GM12878 (cell line): ENCODE data around the gene USP15. TPM values are rescaled to one million over a fixed set of nuclear protein-coding genes. Genes with fewer than 3 reads are reported as not detected.

Experiments used
- CREB1 ChIP-seq: IDR thresholded peaks from 2 replicates; pipeline ENCODE4 v1.6.1; 2012; ENCODE audit warnings: low read depth, mild to moderate bottlenecking, inconsistent platforms
- IRF5 ChIP-seq: fragments of 450-650 bp; IDR thresholded peaks from 2 replicates; pipeline ENCODE4 v1.6.1; 2017; ENCODE audit warnings: borderline replicate concordance
- KDM1A ChIP-seq: fragments of 200-600 bp; sonication (generic); IDR thresholded peaks from 2 replicates; pipeline ENCODE4 v1.6.1; 2016; ENCODE audit warnings: borderline replicate concordance
- MYC ChIP-seq: IDR thresholded peaks from 2 replicates; pipeline ENCODE4 v1.6.1; 2011; ENCODE audit warnings: mild to moderate bottlenecking, low read length, moderate library complexity, inconsistent platforms; ENCODE audit not compliant: insufficient read depth, insufficient replicate concordance, insufficient read length, severe bottlenecking
- NFYB ChIP-seq: IDR thresholded peaks from 2 replicates; pipeline ENCODE4 v1.6.1; 2011; ENCODE audit warnings: low read depth, mild to moderate bottlenecking, low read length, improper control_type of control experiment, moderate library complexity; ENCODE audit not compliant: insufficient read depth
- PKNOX1 ChIP-seq: fragments of 450-650 bp; IDR thresholded peaks from 2 replicates; pipeline ENCODE4 v1.6.1; 2016; ENCODE audit warnings: mild to moderate bottlenecking
- POLR2AphosphoS2 ChIP-seq: IDR thresholded peaks from 2 replicates; pipeline ENCODE4 v1.6.1; 2011; ENCODE audit warnings: low read depth, mild to moderate bottlenecking, low read length, improper control_type of control experiment, moderate library complexity
- ZNF687 ChIP-seq: fragments of 450-650 bp; IDR thresholded peaks from 2 replicates; pipeline ENCODE4 v1.6.1; 2017; ENCODE audit warnings: mild to moderate bottlenecking, moderate library complexity
- polyA plus RNA-seq, 11 experiments: library from polyadenylated mRNA; depleted of rRNA in 4 of 11; unstranded in 6 of 11; stranded (reverse) in 5 of 11; fragments of >200 nt; fragmentation: Nextera tagmentation in 4 of 11; fragmentation: Illumina TruSeq in 1 of 11; extraction: Ambion mirVana in 4 of 11; extraction: Trizol in 1 of 11; gene quantifications; 1 replicate in 1 of 11; 2 replicates in 10 of 11; pipeline versions ENCODE4 v1.2.1 to v1.2.3, GENCODE V29; 2011 to 2016; ENCODE audit warnings: inconsistent platforms in 2 of 11, missing spikeins in 2 of 11, low read depth in 1 of 11
- total RNA-seq, 4 experiments: library from RNA; depleted of rRNA in 3 of 4; stranded (reverse); fragments of >200 nt in 3 of 4; fragmentation: Illumina TruSeq in 1 of 4; extraction: Trizol in 1 of 4; gene quantifications; 2 replicates each; pipeline versions ENCODE4 v1.2.1 to v1.2.3, GENCODE V29; 2013 to 2021

USP15 gene
- total and polyA plus RNA-seq, 10 of the 15 experiments (the other 5 are each of a cell fraction or from before 2014, with no cell fraction given): 57.6 to 101 (median 90.2) TPM

- TF ChIP-seq ZNF687 (no peak), NFYB (no peak), KDM1A (no peak), IRF5 (no peak), POLR2AphosphoS2 (no peak), PKNOX1 (no peak), MYC (no peak), CREB1 (no peak)
Measured at GRCh38 chr12:62434494-62435302, 174.5 kb downstream of the USP15 start (continued).
